Loucy (cell line): ENCODE measurements around the gene NBDY.

ENCODE experiments used
- EZH2phosphoT487 ChIP-seq: fragments of 200-600 bp; IDR thresholded peaks from 2 replicates; pipeline ENCODE4 v1.6.1; 2018; ENCODE audit warnings: antibody characterized with exemption, mild to moderate bottlenecking, moderate library complexity, borderline replicate concordance
- TF ChIP-seq, protein P1 (sequence below): fragments of 200-600 bp; sonication (generic); conservative IDR thresholded peaks from 2 replicates; pipeline ENCODE4 v1.5.1; 2014; ENCODE audit warnings: mild to moderate bottlenecking, antibody characterized with exemption, low read length

DNA sequence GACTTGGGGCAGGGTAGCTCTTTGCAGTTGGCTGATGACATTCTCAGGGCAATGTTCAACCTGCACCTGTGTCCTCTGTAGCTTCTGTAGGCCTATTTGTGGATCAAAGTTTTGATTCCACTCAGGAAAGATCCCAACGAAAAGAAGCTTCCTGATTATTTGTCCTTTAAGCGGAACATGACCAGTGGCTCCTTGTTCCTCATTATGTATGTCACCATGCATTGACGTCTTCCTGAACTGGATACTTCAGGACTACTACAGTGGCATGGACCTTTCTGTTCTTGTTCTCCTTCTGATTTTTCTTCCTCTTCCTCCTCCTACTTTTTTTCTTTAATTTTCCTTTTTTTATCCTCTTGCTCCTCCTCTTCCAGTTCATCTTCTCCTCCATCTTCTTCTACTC is 62.4 kb downstream of the NBDY start:
- TF ChIP-seq, protein P1, sequence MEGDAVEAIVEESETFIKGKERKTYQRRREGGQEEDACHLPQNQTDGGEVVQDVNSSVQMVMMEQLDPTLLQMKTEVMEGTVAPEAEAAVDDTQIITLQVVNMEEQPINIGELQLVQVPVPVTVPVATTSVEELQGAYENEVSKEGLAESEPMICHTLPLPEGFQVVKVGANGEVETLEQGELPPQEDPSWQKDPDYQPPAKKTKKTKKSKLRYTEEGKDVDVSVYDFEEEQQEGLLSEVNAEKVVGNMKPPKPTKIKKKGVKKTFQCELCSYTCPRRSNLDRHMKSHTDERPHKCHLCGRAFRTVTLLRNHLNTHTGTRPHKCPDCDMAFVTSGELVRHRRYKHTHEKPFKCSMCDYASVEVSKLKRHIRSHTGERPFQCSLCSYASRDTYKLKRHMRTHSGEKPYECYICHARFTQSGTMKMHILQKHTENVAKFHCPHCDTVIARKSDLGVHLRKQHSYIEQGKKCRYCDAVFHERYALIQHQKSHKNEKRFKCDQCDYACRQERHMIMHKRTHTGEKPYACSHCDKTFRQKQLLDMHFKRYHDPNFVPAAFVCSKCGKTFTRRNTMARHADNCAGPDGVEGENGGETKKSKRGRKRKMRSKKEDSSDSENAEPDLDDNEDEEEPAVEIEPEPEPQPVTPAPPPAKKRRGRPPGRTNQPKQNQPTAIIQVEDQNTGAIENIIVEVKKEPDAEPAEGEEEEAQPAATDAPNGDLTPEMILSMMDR, result no peak
- TF ChIP-seq EZH2phosphoT487, result no peak
